ENCODE measurements around the gene NUDT5.

GRCh38 chr10:12202226-12202625, 6.5 kb upstream of the NUDT5 start:
- TF ChIP-seq E2F6 (IDR thresholded peaks at IDR 0.05) = no peak
- TF ChIP-seq CTCF (IDR thresholded peaks at IDR 0.05; ENCODE audit: control extremely low read depth in 1 of 3, insufficient read depth in 1 of 3, low read depth in 1 of 3, low read length in 3 of 3) = no peak
- TF ChIP-seq TCF12 (IDR thresholded peaks at IDR 0.05; ENCODE audit: low read depth, low read length) = no peak
- no peak for TF ChIP-seq POLR2A (IDR thresholded peaks at IDR 0.05; ENCODE audit: control extremely low read depth in 1 of 2, low read depth in 2 of 2, low read length in 2 of 2)
- TF ChIP-seq SP2 (IDR thresholded peaks at IDR 0.05; ENCODE audit: low read length) = no peak
- TF ChIP-seq TAF1 (IDR thresholded peaks at IDR 0.05; ENCODE audit: low read depth, low read length) = no peak

Data from H1 (cell line).